C1 segment of cervical spinal cord (tissue), 14 donors: ENCODE data around the gene AIF1.
"Not testable (repeated sequence)": the region's sequence is repeated elsewhere in the genome, so short reads cannot be mapped to it uniquely, and the experiment has no call there.

Experiments used
- DNase-seq, 14 donors: peaks; one replicate each; lab custom pipeline; 2025; lab: John Stamatoyannopoulos, UW

Gene AIF1

GRCh38 chr6:31580807-31581433 is 34.1 kb upstream of the AIF1 start:
- DNase-seq: peak in 13 of 14 donors; percentile 20 to 85 (median 65)

DNA sequence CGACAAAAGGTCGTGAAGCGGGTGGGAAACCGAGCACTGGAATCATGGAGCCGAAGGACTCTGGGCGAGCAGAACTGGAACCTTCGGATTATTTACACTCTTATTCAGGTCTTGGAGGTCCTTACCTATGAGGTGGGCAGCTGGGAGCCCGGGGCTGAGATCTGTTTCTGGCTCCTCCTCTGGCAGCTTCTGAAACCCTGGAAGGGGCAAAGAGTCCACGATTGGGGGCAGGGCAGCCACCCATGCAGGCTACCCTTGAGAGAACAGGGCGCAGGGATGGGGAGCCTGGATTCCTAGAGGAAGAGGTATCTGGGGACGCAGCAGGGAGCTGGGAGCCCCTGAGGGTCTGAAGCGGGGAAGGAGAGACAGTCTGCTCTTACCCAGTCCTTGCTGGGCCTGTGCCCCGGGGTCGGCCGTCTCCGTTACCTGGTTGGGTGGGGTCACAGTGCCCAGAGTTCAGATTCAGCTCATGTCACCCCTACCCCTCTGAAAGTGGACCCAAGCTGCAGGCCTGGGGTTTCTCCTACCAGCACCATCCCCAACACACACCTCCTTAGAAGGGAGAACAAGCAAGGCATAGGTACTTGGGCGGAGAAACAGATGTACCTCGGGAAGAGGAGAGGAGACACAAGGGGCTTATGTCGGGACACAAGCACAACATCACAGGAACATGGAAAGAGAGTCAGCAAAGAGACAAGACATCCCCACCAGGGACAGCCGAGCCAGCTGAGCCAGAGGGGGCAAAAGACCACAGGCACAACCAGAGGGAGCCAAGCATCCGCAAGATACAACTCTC is 33.4 kb upstream of the AIF1 start:
- peak in 3 of 14 donors; percentile 46 to 55 (median 47) for DNase-seq

DNA sequence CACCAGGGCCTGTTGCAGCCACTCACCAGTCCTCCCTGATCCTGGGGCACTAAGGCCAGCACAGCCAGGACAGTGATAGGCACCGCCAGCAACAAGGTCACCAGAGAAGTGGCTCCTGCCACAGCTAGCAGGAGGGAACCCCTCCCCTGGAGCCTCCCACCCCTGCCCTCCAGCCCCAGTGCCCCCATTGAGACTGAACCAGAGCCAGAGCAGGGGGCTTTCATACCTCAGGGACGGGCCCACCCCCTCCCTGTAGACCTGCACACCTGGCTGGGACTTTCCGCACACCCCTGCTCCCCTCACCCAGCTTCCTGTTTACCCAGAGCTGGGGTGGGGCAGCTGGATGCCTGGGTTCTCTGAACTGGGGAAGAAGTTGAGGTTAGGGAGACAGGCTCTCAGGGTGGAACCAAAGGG is 32.8 kb upstream of the AIF1 start, which contains the start of gene LTB:
Gene LTB, minus strand, starts transcription at position 195 of the 414 bp plus-strand sequence. Its CDS starts 7 bp downstream, at position 188.
- DNase-seq: no peak

DNA sequence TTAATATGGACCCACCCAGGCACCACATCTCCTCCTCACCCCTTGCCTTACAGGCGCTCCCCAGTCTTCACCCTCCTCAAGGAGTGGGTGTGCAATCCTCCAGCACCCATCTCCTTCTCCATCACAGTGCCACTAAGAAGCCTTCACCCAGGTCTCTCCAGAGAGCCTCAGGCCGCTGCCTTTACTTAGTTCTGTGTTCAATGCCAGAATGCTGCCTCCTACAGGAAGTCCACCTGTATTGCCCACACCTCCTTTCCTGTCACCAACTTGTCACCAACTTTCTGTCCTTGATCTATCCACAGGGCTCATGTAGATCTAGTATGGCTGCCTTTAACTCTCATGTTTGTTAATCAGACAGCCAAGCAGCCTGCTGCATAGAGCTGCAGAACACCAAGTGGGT is 29.5 kb upstream of the AIF1 start:
- DNase-seq: no peak

DNA sequence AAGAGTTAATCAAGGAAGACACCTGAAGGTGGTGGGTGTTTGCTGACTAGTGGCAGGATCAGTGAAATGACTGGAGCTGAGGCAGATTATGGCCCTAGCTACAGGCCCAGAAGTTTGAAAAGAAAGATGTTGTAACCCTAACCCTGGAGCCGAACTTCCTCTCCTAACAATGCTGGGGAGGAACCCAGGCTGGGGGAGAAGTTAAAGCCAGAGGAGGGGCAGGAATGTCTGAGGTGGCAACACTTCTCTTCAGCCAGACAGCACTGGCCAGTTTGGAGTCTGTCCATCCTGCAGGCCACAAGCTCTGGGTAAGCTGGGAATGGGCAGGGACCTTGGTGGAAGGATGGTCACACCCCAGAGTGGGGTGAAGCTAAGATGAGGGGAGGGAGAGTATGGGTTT is 29.0 kb upstream of the AIF1 start, which contains the start of gene LST1:
Gene LST1, plus strand, starts transcription at position 270 of the 400 bp plus-strand sequence. CDS start 1,023 bp downstream, outside the sequence.
- DNase-seq: peak in 5 of 14 donors; percentile 9 to 42 (median 28)

- peak in 7 of 14 donors; percentile 15 to 62 (median 40) for DNase-seq
Observed at GRCh38 chr6:31586599-31587281, 28.3 kb upstream of the AIF1 start.

- DNase-seq: peak in 1 of 14 donors; percentile 59
Observed at GRCh38 chr6:31587791-31588777, 26.9 kb upstream of the AIF1 start.

DNA sequence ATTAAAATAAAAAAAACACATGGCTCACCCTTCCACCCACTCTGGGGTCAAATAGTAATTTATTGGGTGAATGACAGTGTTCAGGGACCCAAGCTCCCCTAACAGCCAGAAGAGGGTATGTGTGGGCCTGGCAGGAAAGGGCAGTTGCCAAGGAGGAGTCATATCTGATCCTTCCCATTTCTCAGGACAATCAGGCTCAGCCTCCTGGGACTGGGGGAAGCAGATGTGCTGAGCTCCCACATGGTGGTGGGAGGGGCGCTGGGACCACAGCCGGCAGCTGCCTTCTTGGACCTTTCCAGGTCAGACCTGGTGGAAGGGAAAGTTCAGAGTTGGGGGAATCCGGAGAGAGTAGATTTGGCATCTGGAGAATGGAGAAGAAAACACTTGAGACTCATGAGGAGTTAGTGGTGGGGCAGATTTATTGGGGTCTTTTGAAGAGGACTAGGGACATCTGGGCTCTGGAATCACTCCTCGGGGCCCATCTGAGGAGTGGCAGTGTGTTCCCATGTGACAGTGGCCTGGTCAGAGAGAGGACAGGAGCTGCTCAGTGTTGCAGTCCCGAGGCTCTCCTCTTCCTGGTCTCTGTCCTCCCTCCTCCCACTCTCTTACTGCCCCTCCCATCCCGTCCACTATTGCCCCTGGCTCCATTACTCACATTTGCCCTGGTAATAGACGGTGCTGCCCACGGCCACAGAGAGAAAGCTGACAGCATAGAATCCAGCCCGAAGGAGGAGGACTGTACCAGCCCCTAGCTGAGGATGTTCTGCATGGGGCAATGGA is 26.0 kb upstream of the AIF1 start:
- DNase-seq: no peak

- not testable (repeated sequence) for DNase-seq
Observed at GRCh38 chr6:31590691-31591090, 24.3 kb upstream of the AIF1 start.

DNA sequence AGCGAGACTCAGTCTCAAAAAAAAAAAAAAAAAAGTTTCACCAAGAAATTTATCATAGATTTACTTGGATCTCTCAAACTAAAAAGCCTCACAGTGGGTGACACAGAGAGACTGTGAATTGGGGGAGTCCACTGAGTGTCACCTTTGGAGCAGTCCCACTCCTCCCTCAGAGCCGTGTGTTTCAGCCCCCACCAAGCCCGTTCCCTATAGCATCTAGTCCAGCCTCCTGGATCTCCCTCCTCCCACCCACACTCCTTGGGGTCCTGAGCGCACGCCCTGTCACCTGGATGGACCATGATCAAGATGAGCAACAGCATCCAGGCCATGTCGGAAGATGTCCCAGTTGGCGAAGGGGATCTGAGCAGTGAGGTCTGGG is 22.6 kb upstream of the AIF1 start:
- DNase-seq: no peak

GRCh38 chr6:31597006-31597405 is 18.0 kb upstream of the AIF1 start:
- no peak for DNase-seq

GRCh38 chr6:31607317-31607716 is 7.7 kb upstream of the AIF1 start:
- DNase-seq: no peak

DNA sequence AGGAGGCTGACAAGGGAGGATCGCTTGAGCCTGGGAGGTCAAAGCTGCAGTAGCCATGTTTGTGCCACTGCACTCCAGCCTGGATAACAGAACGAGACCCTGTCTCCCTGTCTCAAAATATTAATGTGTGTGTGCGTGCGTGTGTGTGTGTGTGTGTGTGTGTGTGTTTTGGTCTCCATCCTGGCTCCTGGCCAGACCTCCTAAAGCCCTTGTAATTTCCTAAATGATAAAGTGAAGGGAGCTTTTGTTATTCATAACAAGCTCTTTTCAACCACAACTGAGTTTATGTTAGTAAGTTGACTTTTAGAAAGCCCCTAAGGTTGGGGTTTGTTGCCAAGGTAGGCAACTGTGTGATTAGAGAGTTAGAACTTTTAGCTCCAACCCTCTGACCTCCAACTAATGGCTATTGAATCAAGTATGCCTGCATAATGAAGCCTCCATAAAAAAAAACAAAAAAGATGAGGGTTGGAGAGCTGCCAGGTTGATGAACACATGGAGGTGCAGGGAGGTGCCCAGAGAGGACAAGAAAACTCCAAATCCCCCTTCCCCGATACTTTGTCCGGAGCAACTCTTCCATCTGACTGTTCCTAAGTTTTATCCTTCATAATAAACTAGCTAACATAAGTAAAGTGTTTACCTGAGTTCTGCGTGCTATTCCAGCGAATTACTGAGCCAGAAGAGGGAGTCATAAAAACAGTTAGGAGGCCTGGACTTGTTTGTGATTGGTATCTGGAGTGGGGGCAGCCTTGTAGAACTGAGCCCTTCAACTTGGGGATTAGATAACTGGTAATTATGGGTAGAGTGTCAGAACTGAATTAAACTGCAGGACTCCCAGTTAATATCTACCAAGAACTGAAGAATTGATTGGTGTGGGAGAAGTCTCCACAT is 5.3 kb upstream of the AIF1 start:
- no peak for DNase-seq

GRCh38 chr6:31610968-31611367 is 4.1 kb upstream of the AIF1 start:
- DNase-seq: no peak

- DNase-seq: peak in 3 of 14 donors; percentile 13 to 14 (median 13)
Observed at GRCh38 chr6:31614075-31614619, 887 bp upstream of the AIF1 start.

- DNase-seq: peak in 4 of 14 donors; percentile 13 to 40 (median 22)
Observed at GRCh38 chr6:31615748-31616147, 714 bp downstream of the AIF1 start.

- DNase-seq: no peak
Observed at GRCh38 chr6:31617010-31617409, 2.0 kb downstream of the AIF1 start.

DNA sequence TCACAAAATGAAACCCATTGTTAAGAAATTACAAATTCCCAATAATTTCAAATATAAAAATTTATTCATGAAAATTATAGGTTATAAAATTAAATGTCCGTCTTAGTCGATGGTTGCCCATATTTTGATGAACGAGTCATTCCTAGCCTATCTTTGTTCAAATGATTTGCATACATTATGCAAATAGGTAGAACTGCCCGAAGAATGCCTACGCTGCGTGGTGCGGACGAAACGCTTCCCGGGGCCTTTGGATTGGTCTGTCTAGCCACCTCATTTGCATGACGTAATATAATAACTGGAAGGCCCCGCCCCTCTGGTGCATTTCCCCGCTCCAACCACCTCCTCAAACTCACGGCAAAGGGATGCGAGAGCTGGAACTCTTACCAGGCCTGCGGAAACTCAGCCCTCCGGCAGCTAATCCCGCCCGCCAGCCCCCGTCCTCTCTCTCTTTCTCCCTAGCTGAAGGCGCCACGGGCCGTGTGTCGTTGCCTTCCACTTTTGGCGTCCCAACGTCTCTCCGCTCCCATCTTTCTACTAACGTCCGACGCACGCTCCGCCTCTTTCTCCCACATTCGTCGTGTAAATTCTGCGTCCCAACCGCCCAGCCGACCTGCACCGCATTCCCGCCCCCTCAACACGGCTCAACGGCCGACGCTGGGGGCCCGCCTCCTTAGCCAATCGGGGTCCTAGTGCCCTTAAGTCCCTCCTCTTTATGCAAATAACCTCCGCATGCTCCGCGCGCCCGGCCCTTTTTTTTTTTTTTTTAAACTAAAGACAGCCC is 5.0 kb downstream of the AIF1 start:
- peak; percentile 92 to 100 (median 98) for DNase-seq
